IMR-90 (cell line): ENCODE results near the gene RAB4B. TPM values are rescaled to one million over a fixed set of nuclear protein-coding genes. Genes with fewer than 3 reads are reported as not detected.
"Not testable (repeated sequence)": the region's sequence is repeated elsewhere in the genome, so short reads cannot be mapped to it uniquely, and the experiment has no call there.

Experiments
- ATAC-seq: fragments of 200-7000 bp; cut with Tn5 transposase; 2 replicates; pipeline ENCODE4 v1.9.1; 2020; ENCODE audit warnings: low read depth, mild to moderate bottlenecking, moderate library complexity
- BruUV-seq: library from RNA; stranded (reverse); fragments of 400-500 nt; replicated peaks from 2 replicates; lab custom pipeline; 2021; lab: Mats Ljungman, UMichigan
- CTCF ChIA-PET: fragments of 300-600 bp; formaldehyde crosslinking; extraction: SDS; loops from one replicate; lab custom pipeline; 2021; ENCODE audit warnings: antibody characterized with exemption; lab: Yijun Ruan, JAX
- POLR2A ChIA-PET: fragments of 300-600 bp; sonication (Branson Sonifier 250); formaldehyde crosslinking; loops from one replicate; lab custom pipeline; 2022; ENCODE audit warnings: antibody characterized with exemption; ENCODE audit not compliant: unreplicated experiment; lab: Charles Lee
- DNase-seq: peaks from one replicate; pipeline ENCODE4 v3.0.0; 2013
- H2AFZ ChIP-seq: replicated peaks from 2 replicates; pipeline ENCODE3; 2013; ENCODE audit warnings: low read length, mild to moderate bottlenecking; ENCODE audit not compliant: poor library complexity
- H2AK5ac ChIP-seq: 2 replicates; pipeline ENCODE4 v1.6.1; 2013; ENCODE audit warnings: low read depth, low read length, inconsistent platforms
- H2AK9ac ChIP-seq: replicated peaks from 2 replicates; pipeline ENCODE3; 2013; ENCODE audit warnings: mild to moderate bottlenecking, low read depth, low read length, moderate library complexity; ENCODE audit not compliant: poor library complexity
- H2BK120ac ChIP-seq: 2 replicates; pipeline ENCODE4 v1.6.1; 2013; ENCODE audit warnings: low read depth, low read length, inconsistent platforms
- H2BK15ac ChIP-seq: 3 replicates; pipeline ENCODE4 v1.6.1; 2013; ENCODE audit warnings: low read depth, low read length, inconsistent platforms
- H2BK20ac ChIP-seq: 2 replicates; pipeline ENCODE4 v1.6.1; 2013; ENCODE audit warnings: low read depth, mild to moderate bottlenecking, inconsistent platforms, low read length, moderate library complexity
- H2BK5ac ChIP-seq: 2 replicates; pipeline ENCODE4 v1.6.1; 2013; ENCODE audit warnings: mild to moderate bottlenecking, low read depth, low read length, inconsistent platforms; ENCODE audit not compliant: poor library complexity, severe bottlenecking
- H3K14ac ChIP-seq: replicated peaks from 2 replicates; pipeline ENCODE4 v1.6.1; 2013; ENCODE audit warnings: low read depth, low read length, inconsistent platforms
- H3K18ac ChIP-seq: 2 replicates; pipeline ENCODE4 v1.6.1; 2013; ENCODE audit warnings: low read depth, low read length, control low read depth
- H3K23ac ChIP-seq: 2 replicates; pipeline ENCODE4 v1.6.1; 2013; ENCODE audit warnings: low read depth, low read length, inconsistent platforms
- H3K27ac ChIP-seq: 2 replicates; pipeline ENCODE4 v1.5.1; 2013; ENCODE audit warnings: mild to moderate bottlenecking, control low read depth, low read length; ENCODE audit not compliant: insufficient read depth
- H3K27me3 ChIP-seq: 2 replicates; pipeline ENCODE4 v1.6.1; 2013; ENCODE audit warnings: low read length; ENCODE audit not compliant: control insufficient read depth, insufficient read depth
- H3K36me3 ChIP-seq: 2 replicates; pipeline ENCODE4 v1.6.1; 2013; ENCODE audit warnings: low read length, mixed read lengths; ENCODE audit not compliant: control insufficient read depth, insufficient read depth
- H3K4ac ChIP-seq: 2 replicates; pipeline ENCODE4 v1.6.1; 2013; ENCODE audit warnings: low read depth, low read length, inconsistent platforms
- H3K4me1 ChIP-seq: 2 replicates; pipeline ENCODE4 v1.6.1; 2013; ENCODE audit warnings: low read length, mixed read lengths; ENCODE audit not compliant: control insufficient read depth, insufficient read depth
- H3K4me2 ChIP-seq: 2 replicates; pipeline ENCODE4 v1.6.1; 2013; ENCODE audit warnings: low read depth, mild to moderate bottlenecking, control low read depth, low read length, moderate library complexity
- H3K4me3 ChIP-seq: 2 replicates; pipeline ENCODE4 v1.5.1; 2013; ENCODE audit warnings: low read depth, mild to moderate bottlenecking, control low read depth, low read length, moderate library complexity; ENCODE audit not compliant: insufficient read depth
- H3K56ac ChIP-seq: 2 replicates; pipeline ENCODE4 v1.6.1; 2013; ENCODE audit warnings: low read length, inconsistent platforms; ENCODE audit not compliant: insufficient read depth; ENCODE audit errors: extremely low read depth
- H3K79me1 ChIP-seq, 2 experiments: 2 replicates each; pipeline ENCODE4 v1.6.1; 2013; ENCODE audit warnings: low read length in 2 of 2, inconsistent platforms in 1 of 2, low read depth in 1 of 2
- H3K9ac ChIP-seq: 2 replicates; pipeline ENCODE4 v1.6.1; 2013; ENCODE audit warnings: low read depth, low read length, control low read depth
- H3K9me1 ChIP-seq: 2 replicates; pipeline ENCODE4 v1.6.1; 2013; ENCODE audit warnings: low read length, inconsistent platforms; ENCODE audit not compliant: insufficient read depth
- H3K9me3 ChIP-seq: 2 replicates; pipeline ENCODE4 v1.6.1; 2013; ENCODE audit warnings: low read length; ENCODE audit not compliant: control insufficient read depth, insufficient read depth
- H4K20me1 ChIP-seq: 2 replicates; pipeline ENCODE4 v1.6.1; 2013; ENCODE audit warnings: low read length, inconsistent platforms; ENCODE audit not compliant: insufficient read depth
- H4K5ac ChIP-seq: 2 replicates; pipeline ENCODE4 v1.6.1; 2013; ENCODE audit warnings: mild to moderate bottlenecking, low read depth, low read length, control low read depth
- H4K8ac ChIP-seq, 2 experiments: 2 replicates each; pipeline ENCODE4 v1.6.1; 2013; ENCODE audit warnings: low read depth in 2 of 2, low read length in 2 of 2, control low read depth in 1 of 2, inconsistent platforms in 1 of 2
- H4K91ac ChIP-seq: 2 replicates; pipeline ENCODE4 v1.6.1; 2013; ENCODE audit warnings: low read depth, low read length, inconsistent platforms; ENCODE audit not compliant: insufficient read depth
- CTCF ChIP-seq: conservative IDR thresholded peaks from 2 replicates; pipeline ENCODE4 v1.5.1; 2012; ENCODE audit warnings: mild to moderate bottlenecking, low read depth, low read length, improper control_type of control experiment
- RAD21 ChIP-seq: IDR thresholded peaks from 2 replicates; pipeline ENCODE4 v1.6.1; 2012; ENCODE audit warnings: low read length, improper control_type of control experiment
- SMC3 ChIP-seq: fragments of 150-350 bp; IDR thresholded peaks from 2 replicates; pipeline ENCODE4 v1.6.1; 2016; ENCODE audit warnings: low read depth, mild to moderate bottlenecking, antibody characterized with exemption, low read length, moderate library complexity
- WGBS, 2 experiments: methylation state at CpG; one replicate each; pipeline versions ENCODE4 v1.1.5 to v1.1.7; 2013; ENCODE audit warnings: missing lambda C conversion rate in 2 of 2; ENCODE audit not compliant: insufficient read length in 1 of 2; ENCODE audit errors: extremely low coverage in 2 of 2; 5-methylcytosine and 5-hydroxymethylcytosine counted together
- dilution Hi-C: fragments of 300-500 bp; cut with HindIII; formaldehyde crosslinking; loops from one replicate; pipeline ENCODE4 v1.14.3; 2018; ENCODE audit warnings: low sequenced_read_pairs; ENCODE audit not compliant: unreplicated experiment
- in situ Hi-C: fragments of 300-500 bp; cut with MboI; formaldehyde crosslinking; loops from 3 replicates; pipeline ENCODE4 v1.14.3; 2019; ENCODE audit warnings: low sequenced_read_pairs, inconsistent platforms, mixed read lengths
- intact Hi-C: fragments of 100-400 bp; cut with micrococcal nuclease; formaldehyde crosslinking; loops from 2 replicates; pipeline ENCODE4 v1.10.0; 2022
- polyA plus RNA-seq, 3 experiments: library from polyadenylated mRNA; depleted of rRNA; stranded (reverse); fragments of >200 nt; gene quantifications; 2 replicates each; pipeline ENCODE4 v1.2.3, GENCODE V29; 2012; ENCODE audit warnings: low replicate concordance in 1 of 3
- total RNA-seq: library from RNA; depleted of rRNA; stranded (reverse); fragments of >200 nt; gene quantifications from 2 replicates; pipeline ENCODE4 v1.2.3, GENCODE V29; 2012

The RAB4B gene
- total and polyA plus RNA-seq, 2 of the 4 experiments (the other 2 are of a cell fraction): 7.9 to 21.4 TPM

GRCh38 chr19:40819479-40820234, 41.6 kb downstream of the RAB4B start:
- DNase-seq (peak; percentile 30), ATAC-seq (peak; percentile 58)
- H3K4ac ChIP-seq, H3K4me2 ChIP-seq, H3K14ac ChIP-seq, H3K36me3 ChIP-seq, BruUV-seq, H3K18ac ChIP-seq, H3K9me1 ChIP-seq, POLR2A ChIA-PET, in situ Hi-C loops, H2AFZ ChIP-seq, H3K4me3 ChIP-seq, H3K56ac ChIP-seq, intact Hi-C loops, H3K23ac ChIP-seq, H3K79me1 ChIP-seq, H4K20me1 ChIP-seq, H4K91ac ChIP-seq, H2BK120ac ChIP-seq, H3K27ac ChIP-seq, H3K27me3 ChIP-seq, H4K5ac ChIP-seq, dilution Hi-C loops, H2BK15ac ChIP-seq, H3K9me3 ChIP-seq, H2BK5ac ChIP-seq, H2AK9ac ChIP-seq, H2BK20ac ChIP-seq, H4K8ac ChIP-seq, H3K9ac ChIP-seq: not testable (repeated sequence)
- WGBS, 2 experiments: no CpG with 5 or more reads among the region's 6 CpGs
- TF ChIP-seq SMC3 (peak; percentile 57; the same call in 1 of the 2 replicates), RAD21 (peak; percentile 62), CTCF (peak; percentile 71)
- Histone ChIP-seq H3K4me1 (peaks cover 13% of the 10 kb centered on the region), H2AK5ac (peak overlapping the region; percentile 59; the same call in 1 of the 2 replicates)
- CTCF ChIA-PET: interaction anchor here (0.7 to 3.0 kb wide), 3 partner anchors 157 to 622 kb away, joined by 3 to 10 read pairs (median 4); no protein-coding TSS in a partner anchor
